ENCODE results near the gene RAPGEF1. TPM values are rescaled to one million over a fixed set of nuclear protein-coding genes. Genes with fewer than 3 reads are reported as not detected.

The RAPGEF1 gene
- total and polyA plus RNA-seq, 2 donors (not counting 1 experiment from before 2014, with no cell fraction given) = 33.3 to 42.8 TPM

- H3K9me3 ChIP-seq (ENCODE audit: control insufficient read depth, insufficient read depth, low read depth, low read length) = no peaks in the 10 kb centered on the region
- H3K4me2 ChIP-seq (ENCODE audit: extremely low read depth, insufficient read depth, low read length) = no peak overlapping the region
- DNase-seq (ENCODE audit: low read depth in 2 of 2) = no peak
- H3K27me3 ChIP-seq (ENCODE audit: control insufficient read depth, insufficient read depth, low read length) = no peaks in the 10 kb centered on the region
- H3K4me3 ChIP-seq (replicated peaks in 1 of 4; ENCODE audit: control extremely low read depth in 1 of 4, insufficient read depth in 1 of 4, low read depth in 3 of 4, low read length in 4 of 4) = no peak overlapping the region
- no peak overlapping the region for H3K27ac ChIP-seq (ENCODE audit: insufficient read depth, low read length)
- H3K9ac ChIP-seq (ENCODE audit: insufficient read depth, low read length) = no peak overlapping the region
- H3K79me2 ChIP-seq (ENCODE audit: control insufficient read depth, insufficient read depth, low read length) = no peaks in the 10 kb centered on the region
- no peak for TF ChIP-seq CTCF (conservative IDR thresholded peaks at IDR 0.05 in 1 of 2, IDR thresholded peaks at IDR 0.05 in 1 of 2; ENCODE audit: low read depth in 1 of 2, low read length in 2 of 2)
- no peak for TF ChIP-seq EZH2 (IDR thresholded peaks at IDR 0.05; ENCODE audit: low read length, missing control alignments)
- peaks cover 16% of the 10 kb centered on the region for H3K36me3 ChIP-seq (ENCODE audit: control insufficient read depth, insufficient read depth, low read length)
- H2AFZ ChIP-seq (ENCODE audit: low read length) = no peak overlapping the region
- no peaks in the 10 kb centered on the region for H4K20me1 ChIP-seq (ENCODE audit: control insufficient read depth, extremely low read depth, insufficient read depth, low read length)
- H3K4me1 ChIP-seq (ENCODE audit: control insufficient read depth, extremely low read depth, insufficient read depth, low read length) = no peaks in the 10 kb centered on the region
These were observed 114.4 kb downstream of the RAPGEF1 start for GRCh38 chr9:131625508-131625787.

- H3K36me3 ChIP-seq (ENCODE audit: control insufficient read depth, insufficient read depth, low read length) = peaks cover 16% of the 10 kb centered on the region
- no peak overlapping the region for H3K4me3 ChIP-seq (replicated peaks in 1 of 4; ENCODE audit: control extremely low read depth in 1 of 4, insufficient read depth in 1 of 4, low read depth in 3 of 4, low read length in 4 of 4)
- H3K9ac ChIP-seq (ENCODE audit: insufficient read depth, low read length) = no peak overlapping the region
- no peaks in the 10 kb centered on the region for H4K20me1 ChIP-seq (ENCODE audit: control insufficient read depth, extremely low read depth, insufficient read depth, low read length)
- no peaks in the 10 kb centered on the region for H3K27me3 ChIP-seq (ENCODE audit: control insufficient read depth, insufficient read depth, low read length)
- peak; percentile 22 to 23 for DNase-seq (ENCODE audit: low read depth in 2 of 2)
- H3K79me2 ChIP-seq (ENCODE audit: control insufficient read depth, insufficient read depth, low read length) = no peaks in the 10 kb centered on the region
- H2AFZ ChIP-seq (ENCODE audit: low read length) = no peak overlapping the region
- no peaks in the 10 kb centered on the region for H3K9me3 ChIP-seq (ENCODE audit: control insufficient read depth, insufficient read depth, low read depth, low read length)
- no peak for TF ChIP-seq CTCF (conservative IDR thresholded peaks at IDR 0.05 in 1 of 2, IDR thresholded peaks at IDR 0.05 in 1 of 2; ENCODE audit: low read depth in 1 of 2, low read length in 2 of 2)
- TF ChIP-seq EZH2 (IDR thresholded peaks at IDR 0.05; ENCODE audit: low read length, missing control alignments) = no peak
- no peak overlapping the region for H3K4me2 ChIP-seq (ENCODE audit: extremely low read depth, insufficient read depth, low read length)
- H3K4me1 ChIP-seq (ENCODE audit: control insufficient read depth, extremely low read depth, insufficient read depth, low read length) = no peaks in the 10 kb centered on the region
- no peak overlapping the region for H3K27ac ChIP-seq (ENCODE audit: insufficient read depth, low read length)
These were observed 115.0 kb downstream of the RAPGEF1 start for GRCh38 chr9:131624636-131625507.

GRCh38 chr9:131623655-131624330, 116.1 kb downstream of the RAPGEF1 start:
- no peak overlapping the region for H3K9ac ChIP-seq (ENCODE audit: insufficient read depth, low read length)
- TF ChIP-seq CTCF (conservative IDR thresholded peaks at IDR 0.05 in 1 of 2, IDR thresholded peaks at IDR 0.05 in 1 of 2; ENCODE audit: low read depth in 1 of 2, low read length in 2 of 2) = no peak
- no peak for TF ChIP-seq EZH2 (IDR thresholded peaks at IDR 0.05; ENCODE audit: low read length, missing control alignments)
- H3K27me3 ChIP-seq (ENCODE audit: control insufficient read depth, insufficient read depth, low read length) = no peaks in the 10 kb centered on the region
- no peak overlapping the region for H3K27ac ChIP-seq (ENCODE audit: insufficient read depth, low read length)
- no peaks in the 10 kb centered on the region for H3K9me3 ChIP-seq (ENCODE audit: control insufficient read depth, insufficient read depth, low read depth, low read length)
- H3K4me2 ChIP-seq (ENCODE audit: extremely low read depth, insufficient read depth, low read length) = no peak overlapping the region
- peaks cover 23% of the 10 kb centered on the region for H3K36me3 ChIP-seq (ENCODE audit: control insufficient read depth, insufficient read depth, low read length)
- no peak for DNase-seq (ENCODE audit: low read depth in 2 of 2)
- no peak overlapping the region for H3K4me3 ChIP-seq (replicated peaks in 1 of 4; ENCODE audit: control extremely low read depth in 1 of 4, insufficient read depth in 1 of 4, low read depth in 3 of 4, low read length in 4 of 4)
- H2AFZ ChIP-seq (ENCODE audit: low read length) = no peak overlapping the region
- H3K79me2 ChIP-seq (ENCODE audit: control insufficient read depth, insufficient read depth, low read length) = no peaks in the 10 kb centered on the region
- no peaks in the 10 kb centered on the region for H4K20me1 ChIP-seq (ENCODE audit: control insufficient read depth, extremely low read depth, insufficient read depth, low read length)
- no peaks in the 10 kb centered on the region for H3K4me1 ChIP-seq (ENCODE audit: control insufficient read depth, extremely low read depth, insufficient read depth, low read length)

Measured in fibroblast of lung (primary cell).